Memory B cell (primary cell): ENCODE measurements around the gene TMEM240.
A peak's percentile ranks its signal among the peaks of the same experiment; 100 is the strongest.
"Not testable (repeated sequence)": the region's sequence is repeated elsewhere in the genome, so short reads cannot be mapped to it uniquely, and the experiment has no call there.

Source experiments
- ATAC-seq: fragments of 150-1000 bp; cut with Tn5 transposase; 2 replicates; pipeline ENCODE4 v1.10.0; 2021; ENCODE audit warnings: low read depth, mild to moderate bottlenecking, moderate library complexity
- DNase-seq, 2 donors: peaks; one replicate each; pipeline ENCODE4 v3.0.0; 2022; ENCODE audit warnings: low spot score in 2 of 2
- H3K27ac Mint-ChIP-seq: one replicate; pipeline ENCODE4 v1.8.0; 2022; ENCODE audit warnings: mild to moderate bottlenecking, moderate library complexity, mixed read lengths
- H3K27me3 Mint-ChIP-seq: one replicate; pipeline ENCODE4 v1.8.0; 2022; ENCODE audit warnings: mixed read lengths
- H3K36me3 Mint-ChIP-seq: one replicate; pipeline ENCODE4 v1.8.0; 2022; ENCODE audit warnings: mild to moderate bottlenecking, mixed read lengths
- H3K4me1 Mint-ChIP-seq: one replicate; pipeline ENCODE4 v1.8.0; 2022; ENCODE audit warnings: mixed read lengths
- H3K4me3 Mint-ChIP-seq: one replicate; pipeline ENCODE4 v1.8.0; 2022; ENCODE audit warnings: mild to moderate bottlenecking, moderate library complexity, mixed read lengths
- H3K9me3 Mint-ChIP-seq: one replicate; pipeline ENCODE4 v1.8.0; 2022; ENCODE audit warnings: mixed read lengths

Gene TMEM240

DNA sequence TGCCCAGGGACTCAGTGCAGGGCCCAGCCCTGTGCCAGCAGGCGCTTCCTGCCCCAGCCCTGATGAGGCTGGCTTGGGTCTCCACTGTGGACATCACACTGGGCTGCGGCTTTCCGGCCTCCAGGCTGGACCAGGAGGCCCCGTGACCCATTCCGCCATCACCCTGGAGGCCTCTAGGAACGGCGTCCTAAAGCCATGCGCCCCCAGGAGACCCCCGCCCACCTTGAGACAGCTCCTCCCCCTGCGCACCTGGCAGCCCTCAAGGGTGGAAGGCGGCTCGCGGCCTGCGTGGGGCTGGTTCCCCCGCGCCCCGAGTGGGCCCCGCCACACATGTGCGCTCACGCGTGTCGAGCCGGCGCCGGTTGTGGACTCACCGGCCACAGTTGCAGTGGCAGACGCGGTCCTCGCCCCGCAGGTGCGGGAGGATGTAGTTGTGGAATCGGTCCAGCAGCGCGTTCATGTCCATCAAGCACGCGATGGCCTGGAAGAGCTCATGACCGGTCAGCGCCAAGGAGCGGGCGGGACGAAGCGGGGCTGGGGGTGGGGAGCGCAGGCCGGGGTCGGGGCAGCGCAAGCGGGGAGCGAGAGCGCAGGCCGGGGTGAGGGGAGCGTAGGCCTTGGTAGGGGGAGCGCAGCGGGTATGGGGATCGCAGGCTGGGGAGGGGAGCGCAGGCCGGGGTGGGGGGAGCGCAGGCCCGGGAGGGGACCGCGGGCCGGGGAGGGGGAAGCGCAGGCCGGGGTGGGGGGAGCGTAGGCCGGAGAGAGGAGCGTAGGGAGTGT lies 924 bp downstream of the TMEM240 start:
- ATAC-seq (peak; percentile 7), DNase-seq (no peak)
- H3K4me3 Mint-ChIP-seq, result peak overlapping the region; percentile 86
- peaks cover 4% of the 10 kb centered on the region for H3K27me3 Mint-ChIP-seq
- no peaks in the 10 kb centered on the region for H3K9me3 Mint-ChIP-seq
- no peak overlapping the region for H3K27ac Mint-ChIP-seq
- H3K4me1 Mint-ChIP-seq, result peaks cover 5% of the 10 kb centered on the region
- peaks cover 5% of the 10 kb centered on the region for H3K36me3 Mint-ChIP-seq

DNA sequence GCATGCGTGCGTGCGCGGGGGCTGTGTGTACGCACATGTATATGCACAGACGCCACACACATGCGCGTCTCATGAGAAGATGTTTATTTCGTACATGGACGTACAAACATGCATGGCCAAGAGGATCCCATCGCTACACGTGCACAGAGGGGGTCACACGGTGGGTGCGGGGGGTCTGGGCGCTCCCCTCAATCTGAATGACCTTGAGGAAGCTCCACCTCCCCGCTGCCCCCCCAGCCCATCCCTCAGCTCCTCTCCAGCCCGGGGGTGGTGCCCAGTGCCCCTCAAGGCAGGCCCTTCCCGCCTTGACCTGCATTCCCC lies 1.5 kb downstream of the TMEM240 start:
- no peak for ATAC-seq
- Mint-ChIP-seq H3K4me1 (peaks cover 5% of the 10 kb centered on the region), H3K36me3 (peaks cover 5% of the 10 kb centered on the region), H3K27ac (no peak overlapping the region), H3K9me3 (no peaks in the 10 kb centered on the region), H3K4me3 (peak overlapping the region; percentile 11), H3K27me3 (peaks cover 4% of the 10 kb centered on the region)
- no peak for DNase-seq

DNA sequence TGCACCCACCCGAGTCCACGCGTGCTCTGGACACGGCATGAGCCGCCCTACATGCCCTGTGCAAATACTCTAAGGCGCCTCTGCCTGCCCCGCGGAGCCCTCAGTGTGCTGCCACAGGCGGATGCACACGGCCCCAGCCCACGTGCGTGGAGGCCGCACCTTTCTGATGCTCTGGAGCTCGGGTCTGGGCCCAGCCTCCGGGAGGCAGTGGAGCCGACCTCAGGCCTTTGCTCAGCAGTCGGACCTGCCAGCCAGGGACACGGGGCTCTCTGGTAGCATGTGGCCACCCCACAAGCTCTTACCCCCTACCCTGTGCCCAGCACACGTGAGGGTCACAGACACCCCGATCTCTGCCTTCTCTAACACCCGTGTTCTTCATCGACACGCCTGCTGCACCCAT lies 2.1 kb downstream of the TMEM240 start:
- no peak for ATAC-seq
- Mint-ChIP-seq H3K36me3 (peaks cover 3% of the 10 kb centered on the region), H3K27ac (no peak overlapping the region), H3K4me3 (no peak overlapping the region), H3K4me1 (peaks cover 5% of the 10 kb centered on the region), H3K27me3 (peaks cover 4% of the 10 kb centered on the region), H3K9me3 (no peaks in the 10 kb centered on the region)
- no peak for DNase-seq

- Mint-ChIP-seq H3K4me1 (peaks cover 5% of the 10 kb centered on the region), H3K27ac (no peak overlapping the region), H3K9me3 (no peaks in the 10 kb centered on the region), H3K27me3 (peaks cover 4% of the 10 kb centered on the region), H3K4me3 (no peak overlapping the region), H3K36me3 (peaks cover 3% of the 10 kb centered on the region)
- DNase-seq, result no peak
- ATAC-seq, result no peak
These were observed 2.7 kb downstream of the TMEM240 start for GRCh38 chr1:1537626-1538250.

DNA sequence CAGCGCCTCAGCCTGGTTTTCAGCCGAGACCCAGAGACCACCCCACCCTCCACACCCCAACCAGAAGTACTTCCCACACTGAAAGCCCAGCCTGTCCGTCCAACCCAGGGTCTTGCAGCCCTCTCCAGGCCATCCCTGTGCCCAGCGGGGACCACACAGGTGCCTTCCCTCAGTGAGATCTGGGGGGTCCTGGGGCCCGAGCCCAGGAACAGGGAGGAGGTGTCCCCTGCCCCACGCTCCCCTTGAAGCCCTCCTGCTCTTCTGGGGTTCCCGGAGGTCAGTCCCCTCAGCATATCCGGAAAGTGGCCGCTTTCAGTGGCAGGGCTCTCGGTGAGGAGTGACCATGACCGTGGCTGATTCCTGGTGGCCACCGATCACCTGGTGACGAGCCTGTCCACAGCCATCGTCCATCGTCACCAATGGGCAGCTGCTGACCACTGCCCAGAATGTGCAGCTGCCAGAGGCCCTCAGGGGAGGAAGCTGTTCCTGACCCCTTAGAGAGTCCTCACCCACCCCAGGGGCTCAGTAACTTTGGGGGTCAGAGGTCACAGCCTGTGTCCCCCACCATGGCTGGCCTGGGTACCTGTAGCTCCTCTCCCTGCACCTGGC lies 3.4 kb downstream of the TMEM240 start:
- peaks cover 1% of the 10 kb centered on the region for H3K9me3 Mint-ChIP-seq
- peaks cover 5% of the 10 kb centered on the region for H3K4me1 Mint-ChIP-seq
- no peak overlapping the region for H3K4me3 Mint-ChIP-seq
- ATAC-seq (no peak), DNase-seq (no peak)
- H3K36me3 Mint-ChIP-seq, result peaks cover 5% of the 10 kb centered on the region
- H3K27me3 Mint-ChIP-seq, result peaks cover 4% of the 10 kb centered on the region
- H3K27ac Mint-ChIP-seq, result no peak overlapping the region

DNA sequence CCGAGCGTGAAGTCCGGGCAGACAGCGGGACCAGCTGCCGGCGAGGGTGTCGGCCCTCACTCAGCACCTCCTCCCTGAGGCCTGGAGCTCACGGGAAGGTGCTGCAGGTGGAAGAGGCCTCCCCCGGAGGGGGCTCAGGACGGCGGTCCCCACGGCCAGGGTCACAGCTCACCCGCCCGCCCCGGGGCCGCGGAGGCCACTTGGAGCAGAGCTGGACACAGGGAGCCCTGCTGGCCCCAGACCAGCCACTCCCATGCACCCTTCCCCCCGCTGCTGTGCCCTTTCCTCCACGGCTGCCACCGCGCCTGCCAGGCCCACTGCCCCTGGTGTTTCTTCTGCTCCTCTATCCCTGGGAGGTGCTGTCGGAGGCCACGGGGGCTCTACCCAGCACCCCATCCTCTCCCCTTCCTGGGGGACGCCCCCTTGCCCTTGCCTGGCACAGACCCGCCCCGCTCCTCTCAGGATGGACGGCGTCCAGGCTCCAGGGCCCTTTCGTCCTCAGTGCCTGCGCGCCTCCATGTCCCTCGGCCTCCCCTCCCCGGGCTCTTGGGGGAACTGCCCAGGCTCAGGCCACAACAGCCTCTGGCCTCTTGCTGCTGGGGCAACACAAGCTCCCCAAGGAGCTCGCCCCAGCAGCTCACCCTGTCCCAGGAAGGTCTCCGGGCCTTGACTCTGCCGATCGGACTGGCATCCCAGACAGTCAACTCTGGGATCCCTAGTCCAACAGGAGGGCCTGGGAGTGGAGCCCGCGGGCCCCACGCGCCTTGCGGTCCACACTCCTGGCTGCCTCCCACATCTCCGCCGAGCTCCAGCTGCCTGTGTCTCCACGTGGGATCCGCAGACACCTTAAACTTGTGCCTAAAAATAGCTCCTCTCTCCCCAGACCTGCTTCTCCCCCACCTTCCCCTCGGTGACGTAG lies 4.1 kb downstream of the TMEM240 start:
- Mint-ChIP-seq H3K27me3 (peaks cover 4% of the 10 kb centered on the region), H3K4me1 (peaks cover 5% of the 10 kb centered on the region), H3K36me3 (peaks cover 7% of the 10 kb centered on the region), H3K4me3 (no peak overlapping the region), H3K9me3 (peaks cover 3% of the 10 kb centered on the region), H3K27ac (no peak overlapping the region)
- no peak for DNase-seq
- ATAC-seq, result no peak

- DNase-seq (no peak), ATAC-seq (no peak)
- Mint-ChIP-seq H3K27ac (no peak overlapping the region), H3K9me3 (peaks cover 3% of the 10 kb centered on the region), H3K4me1 (peaks cover 5% of the 10 kb centered on the region), H3K4me3 (no peak overlapping the region), H3K27me3 (peaks cover 4% of the 10 kb centered on the region), H3K36me3 (peaks cover 9% of the 10 kb centered on the region)
These were observed 5.0 kb downstream of the TMEM240 start for GRCh38 chr1:1535201-1536018.

DNA sequence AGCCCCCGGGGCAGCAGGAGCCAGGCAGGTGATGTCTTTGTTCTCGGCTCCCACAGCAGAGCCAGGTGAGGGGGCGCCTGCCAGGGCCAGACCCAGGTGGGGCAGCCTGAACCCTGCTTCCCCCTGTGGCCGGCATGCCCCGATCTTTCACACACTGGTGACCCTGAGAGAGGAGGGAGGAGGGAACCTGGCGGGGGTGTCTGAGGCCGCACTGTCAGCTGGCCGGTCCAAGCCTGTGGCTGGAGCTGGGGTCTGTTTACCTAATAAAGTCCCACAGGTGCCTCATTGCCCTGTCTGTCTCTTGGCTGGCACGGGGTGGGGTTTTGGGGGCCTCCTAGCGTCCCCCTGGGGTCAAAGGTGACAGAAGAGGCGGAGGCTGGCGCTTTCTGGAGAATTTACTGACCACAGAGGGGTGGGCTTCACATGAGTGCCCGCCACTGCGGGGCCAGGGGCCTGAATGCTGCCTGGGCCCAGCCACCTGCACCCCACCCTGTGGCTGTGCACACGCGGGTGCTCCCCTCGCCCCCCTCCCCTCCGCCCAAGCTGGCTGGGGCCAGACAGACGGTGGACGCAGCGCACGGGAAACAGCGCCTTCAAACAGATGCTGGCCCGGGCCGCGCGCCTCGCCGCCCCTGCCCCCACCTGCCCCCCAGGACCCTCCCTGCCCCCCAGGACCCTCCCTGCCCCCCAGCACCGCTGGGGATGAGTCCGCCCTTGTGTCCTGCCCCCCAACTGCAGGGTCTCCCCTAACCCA lies 5.8 kb downstream of the TMEM240 start:
- Mint-ChIP-seq H3K4me3 (no peak overlapping the region), H3K27ac (no peak overlapping the region), H3K36me3 (peaks cover 9% of the 10 kb centered on the region), H3K9me3 (peaks cover 3% of the 10 kb centered on the region), H3K4me1 (peaks cover 5% of the 10 kb centered on the region), H3K27me3 (peaks cover 4% of the 10 kb centered on the region)
- ATAC-seq, result no peak
- no peak for DNase-seq

GRCh38 chr1:1533894-1534291 lies 6.5 kb downstream of the TMEM240 start:
- not testable (repeated sequence) for DNase-seq, ATAC-seq, H3K27me3 Mint-ChIP-seq, H3K27ac Mint-ChIP-seq, H3K36me3 Mint-ChIP-seq, H3K4me3 Mint-ChIP-seq, H3K4me1 Mint-ChIP-seq, H3K9me3 Mint-ChIP-seq

- not testable (repeated sequence) for H3K36me3 Mint-ChIP-seq, ATAC-seq, H3K9me3 Mint-ChIP-seq, H3K4me1 Mint-ChIP-seq, H3K4me3 Mint-ChIP-seq, H3K27me3 Mint-ChIP-seq, DNase-seq, H3K27ac Mint-ChIP-seq
These were observed 7.1 kb downstream of the TMEM240 start for GRCh38 chr1:1533176-1533893.

GRCh38 chr1:1531947-1532346 lies 8.5 kb downstream of the TMEM240 start:
- peaks cover 3% of the 10 kb centered on the region for H3K9me3 Mint-ChIP-seq
- no peak overlapping the region for H3K27ac Mint-ChIP-seq

DNA sequence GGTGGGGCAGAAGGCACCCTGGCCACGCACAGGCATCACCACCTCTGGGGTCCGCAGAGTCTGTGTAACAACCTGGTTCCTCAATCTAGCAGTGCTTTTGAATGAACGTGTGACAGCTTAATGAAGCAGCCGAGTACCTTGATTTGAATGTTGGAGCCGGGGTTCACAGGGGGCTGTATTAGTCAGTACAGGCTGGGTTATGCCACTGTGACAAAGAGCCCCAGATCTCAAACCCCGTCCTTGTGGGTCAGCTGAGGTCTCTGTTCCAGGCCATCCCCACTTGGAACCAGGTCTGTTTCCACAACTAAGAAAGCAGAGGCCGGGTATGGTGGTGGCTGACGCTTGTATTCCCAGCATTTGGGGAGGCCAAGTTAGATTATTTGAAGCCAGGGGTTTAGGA lies 10.5 kb downstream of the TMEM240 start:
- DNase-seq (no peak), ATAC-seq (no peak)
- Mint-ChIP-seq H3K27ac (no peak overlapping the region), H3K4me3 (no peak overlapping the region), H3K9me3 (peaks cover 3% of the 10 kb centered on the region), H3K36me3 (peaks cover 11% of the 10 kb centered on the region), H3K4me1 (no peaks in the 10 kb centered on the region), H3K27me3 (no peaks in the 10 kb centered on the region)

More at GRCh38 chr1:1531947-1532346, 8.5 kb downstream of the TMEM240 start:
- H3K4me1 Mint-ChIP-seq, result no peaks in the 10 kb centered on the region
- no peak for DNase-seq
- ATAC-seq, result no peak
- H3K27me3 Mint-ChIP-seq, result no peaks in the 10 kb centered on the region
- H3K4me3 Mint-ChIP-seq, result no peak overlapping the region
- peaks cover 9% of the 10 kb centered on the region for H3K36me3 Mint-ChIP-seq
